HTR-8/SVneo (cell line): ENCODE results near the gene ZBTB34.

Experiments
- DNase-seq: peaks from one replicate; pipeline ENCODE4 v3.0.0; 2011; ENCODE audit warnings: low spot score, mixed read lengths; ENCODE audit not compliant: insufficient read length
- FAIRE-seq: peaks from 2 replicates; lab custom pipeline; 2011; peaks lifted over from hg19 to GRCh38; lab: Jason Lieb, UNC

The ZBTB34 gene

GRCh38 chr9:126874546-126875314 lies 14.3 kb downstream of the ZBTB34 start:
- FAIRE-seq (no peak), DNase-seq (no peak)

GRCh38 chr9:126875756-126876510 lies 15.5 kb downstream of the ZBTB34 start:
- no peak for FAIRE-seq
- no peak for DNase-seq

- FAIRE-seq, result no peak
- DNase-seq, result no peak
Measured at GRCh38 chr9:126876531-126876930, 16.1 kb downstream of the ZBTB34 start.

- no peak for DNase-seq
- FAIRE-seq, result no peak
Measured at GRCh38 chr9:126877418-126877817, 17.0 kb downstream of the ZBTB34 start.

GRCh38 chr9:126879288-126879687 lies 18.8 kb downstream of the ZBTB34 start:
- FAIRE-seq, result no peak

GRCh38 chr9:126880226-126880946 lies 19.9 kb downstream of the ZBTB34 start:
- FAIRE-seq (no peak), DNase-seq (no peak)

More at GRCh38 chr9:126879288-126879687, 18.8 kb downstream of the ZBTB34 start:
- no peak for DNase-seq

GRCh38 chr9:126880947-126881332 lies 20.5 kb downstream of the ZBTB34 start:
- DNase-seq (no peak), FAIRE-seq (no peak)

- no peak for DNase-seq
- no peak for FAIRE-seq
Measured at GRCh38 chr9:126882746-126883145, 22.3 kb downstream of the ZBTB34 start.

- FAIRE-seq (no peak), DNase-seq (no peak)
Measured at GRCh38 chr9:126883636-126884035, 23.2 kb downstream of the ZBTB34 start.

GRCh38 chr9:126885131-126885641 lies 24.7 kb downstream of the ZBTB34 start:
- DNase-seq, result no peak
- FAIRE-seq, result no peak

- DNase-seq, result no peak
- FAIRE-seq, result no peak
Measured at GRCh38 chr9:126886034-126886822, 25.8 kb downstream of the ZBTB34 start.

GRCh38 chr9:126886897-126887296 lies 26.5 kb downstream of the ZBTB34 start:
- FAIRE-seq (no peak), DNase-seq (no peak)

GRCh38 chr9:126891676-126892075 lies 31.2 kb downstream of the ZBTB34 start:
- no peak for DNase-seq
- no peak for FAIRE-seq

GRCh38 chr9:126893079-126893478 lies 32.6 kb downstream of the ZBTB34 start:
- DNase-seq (no peak), FAIRE-seq (no peak)

- no peak for DNase-seq
- no peak for FAIRE-seq
Measured at GRCh38 chr9:126894052-126894603, 33.7 kb downstream of the ZBTB34 start.

GRCh38 chr9:126902210-126902609 lies 41.8 kb downstream of the ZBTB34 start:
- no peak for FAIRE-seq
- DNase-seq, result no peak

GRCh38 chr9:126904586-126904985 lies 44.1 kb downstream of the ZBTB34 start:
- DNase-seq (no peak), FAIRE-seq (no peak)

- FAIRE-seq (no peak), DNase-seq (no peak)
Measured at GRCh38 chr9:126906091-126906490, 45.7 kb downstream of the ZBTB34 start.

- FAIRE-seq, result no peak
- no peak for DNase-seq
Measured at GRCh38 chr9:126907058-126907457, 46.6 kb downstream of the ZBTB34 start.
